GM19240 (cell line): Measurements from ENCODE around the gene TANK.

Source experiments
- DNase-seq: peaks from one replicate; pipeline ENCODE4 v3.0.0; 2011; ENCODE audit warnings: low spot score; ENCODE audit not compliant: insufficient read length

The TANK gene, protein sequence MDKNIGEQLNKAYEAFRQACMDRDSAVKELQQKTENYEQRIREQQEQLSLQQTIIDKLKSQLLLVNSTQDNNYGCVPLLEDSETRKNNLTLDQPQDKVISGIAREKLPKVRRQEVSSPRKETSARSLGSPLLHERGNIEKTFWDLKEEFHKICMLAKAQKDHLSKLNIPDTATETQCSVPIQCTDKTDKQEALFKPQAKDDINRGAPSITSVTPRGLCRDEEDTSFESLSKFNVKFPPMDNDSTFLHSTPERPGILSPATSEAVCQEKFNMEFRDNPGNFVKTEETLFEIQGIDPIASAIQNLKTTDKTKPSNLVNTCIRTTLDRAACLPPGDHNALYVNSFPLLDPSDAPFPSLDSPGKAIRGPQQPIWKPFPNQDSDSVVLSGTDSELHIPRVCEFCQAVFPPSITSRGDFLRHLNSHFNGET

DNA sequence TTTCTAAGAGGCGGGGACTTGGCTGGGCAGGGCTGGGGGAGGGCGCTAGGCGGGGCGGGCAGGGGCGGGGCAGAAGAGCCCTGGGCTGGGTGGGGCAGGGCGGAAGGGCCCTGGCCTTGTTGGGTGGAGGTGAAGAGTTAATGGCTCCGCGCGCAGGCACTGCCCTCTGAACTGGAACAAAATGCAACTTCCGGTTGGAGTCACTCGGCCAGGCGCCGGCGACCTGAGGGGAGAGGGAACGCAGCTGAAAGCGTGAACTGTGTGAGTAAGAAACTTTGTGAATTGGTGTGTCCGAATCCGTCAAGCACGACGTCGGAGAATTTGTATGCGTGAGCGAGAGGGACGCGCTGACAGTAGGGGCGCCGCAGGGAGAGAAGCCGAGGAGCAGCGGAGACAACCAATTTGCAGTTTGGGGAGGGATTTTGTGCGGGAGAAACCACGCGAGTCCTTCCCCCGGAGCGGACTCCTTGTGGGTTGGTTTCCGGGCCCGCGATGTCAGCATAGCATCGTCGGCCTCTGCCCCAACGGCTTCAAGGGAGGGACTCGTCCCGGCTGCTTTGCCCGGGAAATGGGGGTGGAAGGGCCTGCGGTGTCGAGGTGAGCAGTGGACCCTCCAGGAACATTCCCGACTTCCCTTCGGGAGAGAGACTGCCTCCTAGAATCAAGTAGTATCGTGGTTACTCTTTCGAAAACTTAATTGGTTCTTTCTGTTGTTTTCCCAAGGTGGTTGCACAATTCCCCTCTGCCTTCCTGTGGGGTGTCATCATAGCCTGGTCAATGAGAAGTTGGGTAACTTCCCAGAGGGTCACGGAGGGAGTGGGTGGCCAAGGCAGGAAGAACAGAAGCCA lies at the start of gene TANK:
Gene TANK, plus strand, starts transcription at position 203 of the 848 bp plus-strand sequence. CDS start 19,235 bp downstream, outside the sequence.
- peak; percentile 48 for DNase-seq

DNA sequence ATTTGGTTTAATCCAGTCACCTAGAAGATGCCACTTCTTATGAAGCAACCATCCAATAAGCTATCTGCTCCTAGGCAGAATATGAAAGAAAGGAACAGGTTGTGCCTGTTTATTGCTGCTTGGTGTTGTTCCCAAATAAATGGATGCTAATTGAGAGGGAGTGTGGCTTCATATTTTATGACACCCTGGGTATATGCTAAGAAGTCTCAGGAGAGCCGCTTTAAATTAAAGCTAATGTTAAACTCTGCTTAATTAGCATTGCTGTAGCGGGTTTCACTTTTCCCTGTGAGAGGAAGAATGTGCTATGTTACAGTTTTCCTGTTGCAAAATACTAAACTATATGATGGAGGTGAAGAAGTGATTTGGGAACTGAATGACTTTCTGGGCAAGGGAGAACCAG lies 48.7 kb upstream of the TANK start:
- no peak for DNase-seq

GRCh38 chr2:161112908-161113307 lies 47.3 kb upstream of the TANK start:
- DNase-seq: no peak

DNA sequence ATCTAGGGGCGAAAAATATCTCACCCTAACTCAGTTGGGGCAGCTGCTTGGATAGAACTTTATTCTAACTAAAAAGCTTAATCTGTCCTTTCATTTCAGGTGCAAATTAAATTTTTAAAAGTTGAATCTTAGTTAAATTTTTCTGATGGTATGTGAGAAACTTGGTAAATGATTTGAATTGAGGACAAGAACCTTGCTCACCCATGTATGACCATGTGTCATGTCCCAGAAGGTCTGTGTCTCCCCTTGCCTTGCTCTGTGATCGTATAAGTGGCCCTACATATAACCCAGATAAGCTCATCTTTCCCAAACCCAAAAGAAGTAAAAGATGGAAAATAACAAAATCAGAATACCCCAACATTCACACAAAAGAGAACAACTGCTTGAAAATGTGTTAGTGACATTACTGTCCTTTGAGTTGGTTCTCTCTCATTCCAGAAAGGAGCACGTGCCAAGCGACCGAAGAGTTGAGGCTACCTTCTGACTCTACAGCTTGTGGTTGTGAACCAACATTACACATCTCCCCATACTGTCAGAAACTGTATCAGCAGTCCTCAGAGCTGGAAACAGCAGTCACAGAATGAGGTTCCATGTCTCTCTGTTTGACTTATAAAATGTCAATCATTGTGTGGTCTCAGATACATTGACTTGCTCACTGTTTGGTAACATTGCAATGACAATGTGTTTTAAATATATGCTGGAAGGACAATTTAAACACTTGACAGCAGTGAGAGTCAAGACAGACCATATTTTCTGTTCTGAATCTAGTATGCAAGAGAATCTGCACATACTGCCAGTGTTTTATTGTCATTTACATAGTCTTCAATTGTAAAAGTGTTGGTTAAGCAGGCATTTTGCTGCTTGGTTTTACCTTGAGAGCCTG lies 46.3 kb upstream of the TANK start:
- DNase-seq: no peak

- DNase-seq: no peak
Observed at GRCh38 chr2:161115205-161115604, 45.0 kb upstream of the TANK start.

DNA sequence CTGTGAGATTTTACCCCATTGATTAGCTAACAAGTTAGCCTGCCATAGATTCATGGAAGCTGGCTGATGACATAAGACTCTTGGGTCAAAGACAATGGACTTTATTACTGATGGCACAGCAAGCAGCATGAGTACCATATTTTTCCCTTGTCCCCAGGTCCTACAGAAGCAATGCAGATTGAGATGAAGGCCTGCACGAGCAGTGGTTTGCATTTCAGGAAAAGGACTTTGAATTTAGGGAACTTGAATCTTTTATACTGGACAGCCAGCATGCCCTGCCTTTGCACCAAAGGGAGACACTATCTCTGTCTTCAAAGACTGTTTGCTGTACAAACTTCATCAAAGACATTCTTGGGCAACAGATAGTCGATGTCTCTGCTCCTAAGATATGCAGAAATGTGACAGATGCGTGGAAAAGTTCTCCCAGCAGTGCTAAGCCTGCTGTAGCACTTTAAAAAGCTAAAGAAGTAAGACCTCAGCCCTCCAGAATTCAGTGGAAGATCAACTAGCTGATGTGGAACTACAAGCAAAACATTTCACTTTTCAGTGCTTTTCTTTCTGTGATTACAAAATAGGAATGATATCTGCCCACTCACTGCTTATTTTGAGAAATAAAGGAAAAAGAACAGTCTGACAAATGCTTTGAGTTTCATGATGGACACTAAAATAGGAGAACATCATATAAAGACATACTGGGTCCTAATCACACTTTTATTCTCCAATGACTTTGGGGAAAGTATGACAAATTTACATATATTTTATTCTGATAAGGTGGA lies 44.4 kb upstream of the TANK start:
- no peak for DNase-seq

DNA sequence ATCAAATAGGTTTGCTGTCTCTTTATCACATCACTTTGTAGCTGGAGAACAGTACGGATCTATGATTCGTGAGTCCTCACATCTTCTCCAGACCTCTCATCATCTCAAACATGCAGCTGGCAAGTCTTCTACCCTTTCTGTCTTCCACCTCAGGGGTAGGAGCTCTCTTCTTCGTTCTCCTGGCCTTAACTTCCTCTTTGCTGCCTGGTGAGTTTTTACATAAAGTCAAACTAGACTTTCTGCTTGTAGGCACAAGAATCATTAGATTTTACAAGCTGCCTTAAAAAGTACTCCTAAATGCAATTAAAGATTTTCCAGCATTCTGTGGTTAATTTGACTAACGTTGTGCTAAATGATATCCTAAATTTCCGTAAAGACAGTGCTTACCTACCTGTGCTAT lies 43.7 kb upstream of the TANK start:
- DNase-seq: no peak

GRCh38 chr2:161117506-161117905 lies 42.7 kb upstream of the TANK start:
- no peak for DNase-seq

GRCh38 chr2:161118722-161119121 lies 41.5 kb upstream of the TANK start:
- no peak for DNase-seq

DNA sequence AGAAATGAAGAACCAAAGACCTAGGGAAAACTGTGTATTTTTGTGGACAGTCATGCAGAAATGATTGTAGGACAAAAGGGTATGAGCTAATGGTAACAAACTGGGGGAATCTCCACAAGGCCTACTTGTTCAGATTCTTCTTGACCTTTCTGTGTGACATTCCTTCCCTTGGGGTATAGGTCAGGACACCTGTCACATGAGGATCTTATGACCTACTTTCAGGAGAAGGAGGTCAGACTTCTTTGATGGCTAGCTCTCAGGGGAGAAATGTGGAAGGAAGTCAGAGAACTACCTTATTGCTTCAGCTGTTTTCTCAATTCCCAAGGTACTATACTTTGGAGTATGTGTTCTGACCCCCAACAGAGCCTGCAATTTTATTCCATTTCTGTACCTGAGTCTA lies 40.7 kb upstream of the TANK start:
- DNase-seq: no peak

DNA sequence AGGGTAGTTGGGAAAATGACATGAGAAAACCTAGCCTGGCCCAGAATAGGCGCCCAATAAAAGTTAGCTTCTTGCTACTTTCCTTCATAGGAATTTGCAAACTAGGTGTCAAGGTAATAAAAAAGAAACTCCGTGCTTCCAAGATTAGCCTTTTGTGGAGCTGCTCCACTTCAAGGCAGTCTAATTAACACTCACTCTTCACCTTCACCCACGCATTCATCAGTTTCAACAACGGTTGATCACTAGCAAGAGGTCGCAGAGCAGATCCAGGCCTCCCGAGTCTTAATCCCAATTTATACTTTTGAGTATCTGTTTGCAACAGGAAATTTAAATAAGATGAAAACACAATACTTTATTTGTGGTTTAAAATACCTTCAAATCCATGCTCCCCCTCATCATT lies 39.5 kb upstream of the TANK start:
- no peak for DNase-seq

GRCh38 chr2:161121622-161122021 lies 38.6 kb upstream of the TANK start:
- DNase-seq: no peak

GRCh38 chr2:161122772-161123530 lies 37.3 kb upstream of the TANK start:
- DNase-seq: no peak

DNA sequence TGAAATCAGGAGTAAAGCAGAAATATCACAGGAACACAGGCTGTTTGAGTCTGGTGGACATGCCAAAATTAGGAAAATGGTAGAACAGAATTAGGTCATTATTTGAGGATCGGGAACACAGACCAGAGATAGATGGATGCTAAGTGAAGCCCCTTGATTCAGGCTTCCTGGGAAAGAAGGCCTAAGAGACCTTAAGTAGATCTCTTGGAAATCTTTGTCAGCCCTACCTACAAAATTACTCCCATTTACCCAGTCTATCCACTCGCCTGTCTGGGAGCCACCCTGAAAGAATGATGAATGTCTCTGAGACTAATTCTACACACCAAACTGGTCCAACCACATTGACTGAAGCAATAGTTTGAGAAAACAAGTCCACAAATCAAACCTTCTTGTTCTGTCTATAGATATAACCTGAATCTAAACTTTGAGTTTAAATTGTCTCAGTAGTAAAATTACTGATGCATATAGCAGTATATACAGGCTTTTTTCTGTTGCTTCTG lies 36.6 kb upstream of the TANK start:
- DNase-seq: no peak

- DNase-seq: no peak
Observed at GRCh38 chr2:161124201-161124600, 36.0 kb upstream of the TANK start.

DNA sequence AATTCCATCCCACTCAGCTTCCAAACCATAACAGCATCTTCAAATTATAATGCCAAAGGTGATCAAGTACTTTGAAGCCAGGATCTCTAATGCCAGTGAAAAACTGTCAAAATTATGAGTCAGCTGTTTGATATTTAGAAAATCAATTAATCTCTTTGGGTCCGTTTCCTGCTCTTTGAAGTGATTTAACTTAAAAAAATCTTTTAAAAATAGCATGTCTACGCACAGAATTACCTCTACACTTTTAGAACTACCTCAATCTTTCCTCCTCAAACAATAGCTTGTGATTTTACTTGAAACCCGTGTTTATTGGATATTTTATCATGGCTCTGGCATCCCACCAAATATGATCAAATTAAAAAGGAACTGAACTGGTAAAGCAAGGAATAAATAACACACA lies 31.3 kb upstream of the TANK start:
- no peak for DNase-seq

- no peak for DNase-seq
Observed at GRCh38 chr2:161130354-161130753, 29.9 kb upstream of the TANK start.

- DNase-seq: no peak
Observed at GRCh38 chr2:161131074-161131680, 29.1 kb upstream of the TANK start.

GRCh38 chr2:161131804-161132203 lies 28.4 kb upstream of the TANK start:
- DNase-seq: no peak
